BE2C (cell line): Measurements from ENCODE around the gene DDX24.
A peak's percentile ranks its signal among the peaks of the same experiment; 100 is the strongest.

Experiments used
- DNase-seq: peaks from one replicate; pipeline ENCODE4 v3.0.0-alpha.2; 2020
- H3K27me3 ChIP-seq: fragments of 250-450 bp; sonication (Bioruptor Pico); 2 replicates; pipeline ENCODE4 v1.5.1; 2020; ENCODE audit warnings: mild to moderate bottlenecking
- H3K36me3 ChIP-seq: fragments of 250-450 bp; sonication (Bioruptor Pico); 2 replicates; pipeline ENCODE4 v1.5.1; 2020; ENCODE audit warnings: mild to moderate bottlenecking
- H3K4me1 ChIP-seq: fragments of 250-450 bp; sonication (Bioruptor Pico); 2 replicates; pipeline ENCODE4 v1.5.1; 2020
- H3K4me3 ChIP-seq: 2 replicates; pipeline ENCODE4 v1.5.1; 2011; ENCODE audit warnings: low read depth, low read length
- H3K9me3 ChIP-seq: fragments of 250-450 bp; sonication (Bioruptor Pico); 2 replicates; pipeline ENCODE4 v1.5.1; 2020
- CTCF ChIP-seq: IDR thresholded peaks from 2 replicates; pipeline ENCODE4 v1.5.1; 2012; ENCODE audit warnings: mild to moderate bottlenecking, low read depth, low read length

Gene DDX24

GRCh38 chr14:94038921-94039629 lies 41.9 kb downstream of the DDX24 start:
- no peak for TF ChIP-seq CTCF
- H3K36me3 ChIP-seq: peaks cover 7% of the 10 kb centered on the region; the same call in 1 of the 2 replicates
- no peaks in the 10 kb centered on the region for H3K9me3 ChIP-seq
- no peak for DNase-seq
- H3K4me1 ChIP-seq: peaks cover 2% of the 10 kb centered on the region
- no peaks in the 10 kb centered on the region for H3K27me3 ChIP-seq
- H3K4me3 ChIP-seq: no peak overlapping the region

- Histone ChIP-seq H3K9me3 (no peaks in the 10 kb centered on the region), H3K36me3 (peaks cover 4% of the 10 kb centered on the region; the same call in 1 of the 2 replicates), H3K4me1 (peaks cover 2% of the 10 kb centered on the region), H3K4me3 (no peak overlapping the region), H3K27me3 (no peaks in the 10 kb centered on the region)
- no peak for DNase-seq
- no peak for TF ChIP-seq CTCF
Measured at GRCh38 chr14:94038510-94038909, 42.5 kb downstream of the DDX24 start.

- Histone ChIP-seq H3K36me3 (no peaks in the 10 kb centered on the region), H3K4me3 (no peak overlapping the region), H3K4me1 (peaks cover 2% of the 10 kb centered on the region), H3K9me3 (no peaks in the 10 kb centered on the region), H3K27me3 (no peaks in the 10 kb centered on the region)
- TF ChIP-seq CTCF: no peak
- DNase-seq: no peak
Measured at GRCh38 chr14:94037954-94038353, 43.0 kb downstream of the DDX24 start.

GRCh38 chr14:94036313-94037167 lies 44.5 kb downstream of the DDX24 start:
- H3K9me3 ChIP-seq: no peaks in the 10 kb centered on the region
- H3K36me3 ChIP-seq: no peaks in the 10 kb centered on the region
- TF ChIP-seq CTCF: peak; percentile 91
- H3K27me3 ChIP-seq: no peaks in the 10 kb centered on the region
- H3K4me3 ChIP-seq: no peak overlapping the region
- peak; percentile 79 for DNase-seq
- peaks cover 2% of the 10 kb centered on the region for H3K4me1 ChIP-seq

- peaks cover 2% of the 10 kb centered on the region for H3K4me1 ChIP-seq
- H3K9me3 ChIP-seq: no peaks in the 10 kb centered on the region
- no peaks in the 10 kb centered on the region for H3K36me3 ChIP-seq
- DNase-seq: no peak
- no peak overlapping the region for H3K4me3 ChIP-seq
- no peaks in the 10 kb centered on the region for H3K27me3 ChIP-seq
- no peak for TF ChIP-seq CTCF
Measured at GRCh38 chr14:94034886-94035285, 46.1 kb downstream of the DDX24 start.

- no peak overlapping the region for H3K4me3 ChIP-seq
- H3K27me3 ChIP-seq: no peaks in the 10 kb centered on the region
- H3K4me1 ChIP-seq: peaks cover 2% of the 10 kb centered on the region
- DNase-seq: no peak
- no peaks in the 10 kb centered on the region for H3K36me3 ChIP-seq
- no peak for TF ChIP-seq CTCF
- H3K9me3 ChIP-seq: no peaks in the 10 kb centered on the region
Measured at GRCh38 chr14:94031883-94032279, 49.1 kb downstream of the DDX24 start.
